Panc1 (cell line): ENCODE data around the gene CDK5RAP2.

Experiments
- CTCF ChIP-seq: fragments of 450-650 bp; IDR thresholded peaks from 2 replicates; pipeline ENCODE4 v1.5.1; 2017; ENCODE audit warnings: mild to moderate bottlenecking
- POLR2AphosphoS5 ChIP-seq: IDR thresholded peaks from 2 replicates; pipeline ENCODE4 v1.6.1; 2012; ENCODE audit warnings: mild to moderate bottlenecking, low read depth, low read length, moderate library complexity
- SIN3A ChIP-seq: IDR thresholded peaks from 2 replicates; pipeline ENCODE4 v1.6.1; 2012; ENCODE audit warnings: low read depth, mild to moderate bottlenecking, low read length, moderate library complexity, borderline replicate concordance; ENCODE audit not compliant: insufficient read depth

GRCh38 chr9:120526534-120526933 is 53.4 kb downstream of the CDK5RAP2 start:
- TF ChIP-seq CTCF (no peak), SIN3A (no peak), POLR2AphosphoS5 (no peak)
